HuH-7.5 (cell line): ENCODE measurements around the gene CFAP97D2.
"Not testable (repeated sequence)": the region's sequence is repeated elsewhere in the genome, so short reads cannot be mapped to it uniquely, and the experiment has no call there.

Source experiments
- DNase-seq: peaks from one replicate; pipeline ENCODE4 v3.0.0; 2011; ENCODE audit warnings: low spot score

The CFAP97D2 gene

GRCh38 chr13:114179087-114179658, at the start of gene CFAP97D2:
Gene CFAP97D2 (plus strand): TSS chr13:114179257. CDS start chr13:114179331, 74 bp downstream.
- DNase-seq = no peak

- no peak for DNase-seq
Observed at GRCh38 chr13:114129649-114130062, 49.4 kb upstream of the CFAP97D2 start.

GRCh38 chr13:114130131-114130836, 48.8 kb upstream of the CFAP97D2 start:
- no peak for DNase-seq

GRCh38 chr13:114130837-114131582, 48.0 kb upstream of the CFAP97D2 start:
- no peak for DNase-seq

- no peak for DNase-seq
Observed at GRCh38 chr13:114131583-114132418, 47.3 kb upstream of the CFAP97D2 start.

GRCh38 chr13:114132419-114133121, 46.5 kb upstream of the CFAP97D2 start, which contains the start of gene RASA3:
Gene RASA3 (minus strand): TSS chr13:114132623. CDS start chr13:114132489, 134 bp downstream.
- DNase-seq = no peak

- DNase-seq = not testable (repeated sequence)
Observed at GRCh38 chr13:114133126-114133525, 45.9 kb upstream of the CFAP97D2 start.

GRCh38 chr13:114133552-114133951, 45.5 kb upstream of the CFAP97D2 start:
- not testable (repeated sequence) for DNase-seq

- no peak for DNase-seq
Observed at GRCh38 chr13:114134111-114134943, 44.7 kb upstream of the CFAP97D2 start.

GRCh38 chr13:114134944-114135610, 44.0 kb upstream of the CFAP97D2 start:
- DNase-seq = no peak

GRCh38 chr13:114135731-114136171, 43.3 kb upstream of the CFAP97D2 start:
- DNase-seq = no peak

- no peak for DNase-seq
Observed at GRCh38 chr13:114136576-114136975, 42.5 kb upstream of the CFAP97D2 start.

GRCh38 chr13:114140131-114140905, 38.7 kb upstream of the CFAP97D2 start:
- no peak for DNase-seq

- DNase-seq = no peak
Observed at GRCh38 chr13:114140906-114141250, 38.2 kb upstream of the CFAP97D2 start.

GRCh38 chr13:114141261-114141996, 37.6 kb upstream of the CFAP97D2 start:
- DNase-seq = no peak

GRCh38 chr13:114142137-114142550, 36.9 kb upstream of the CFAP97D2 start:
- no peak for DNase-seq

- DNase-seq = no peak
Observed at GRCh38 chr13:114142640-114143490, 36.2 kb upstream of the CFAP97D2 start.
